ENCODE measurements around the gene NEK7. TPM values are rescaled to one million over a fixed set of nuclear protein-coding genes. Genes with fewer than 3 reads are reported as not detected.
A peak's percentile ranks its signal among the peaks of the same experiment; 100 is the strongest.

The NEK7 gene
- total and polyA plus RNA-seq, 9 of the 15 experiments (the other 6 are each of a cell fraction or from before 2014, with no cell fraction given): 8.5 to 37.3 (median 27.7) TPM

DNA sequence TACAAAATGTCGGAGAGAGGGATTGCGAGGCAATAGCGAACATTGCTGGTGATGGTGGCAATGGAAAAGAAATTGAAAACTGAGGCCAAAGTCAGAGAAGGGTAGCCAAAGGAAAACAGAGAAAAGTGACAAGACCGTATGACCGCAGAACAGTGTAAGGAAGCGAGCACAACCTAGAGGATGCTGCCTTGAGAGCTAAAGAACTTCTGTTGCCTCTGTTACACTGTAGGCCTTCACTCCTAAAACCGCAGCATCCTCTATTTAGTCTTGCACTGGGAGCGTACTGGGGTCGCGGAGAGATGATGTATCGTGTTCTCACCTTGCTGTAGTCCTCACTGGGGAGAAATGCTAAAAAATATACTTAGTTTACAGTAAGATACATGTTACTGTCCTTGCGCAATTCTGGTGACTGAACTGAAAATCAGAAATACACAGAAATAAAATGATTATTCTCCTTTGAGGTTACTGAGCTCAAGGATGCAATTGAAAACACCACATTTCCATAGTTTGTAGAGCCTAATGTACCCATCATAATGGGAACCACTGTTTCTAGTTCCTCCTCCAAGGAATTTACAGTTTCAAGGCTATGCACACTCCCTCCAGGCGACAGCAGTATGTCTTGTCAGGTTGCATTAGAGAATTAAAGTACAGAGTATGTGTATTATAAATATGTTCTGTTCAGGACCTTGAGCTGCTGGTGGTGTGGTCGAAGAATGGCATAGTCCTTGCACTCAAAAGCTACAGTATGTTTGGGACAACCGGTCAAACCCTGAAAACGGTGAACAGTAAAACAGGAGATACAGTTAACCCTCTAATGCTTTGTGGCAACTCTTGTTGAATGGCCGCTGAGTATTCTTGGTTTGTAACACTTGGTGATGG is 1.3 kb downstream of the NEK7 start (continued):
- TF ChIP-seq, protein P1, sequence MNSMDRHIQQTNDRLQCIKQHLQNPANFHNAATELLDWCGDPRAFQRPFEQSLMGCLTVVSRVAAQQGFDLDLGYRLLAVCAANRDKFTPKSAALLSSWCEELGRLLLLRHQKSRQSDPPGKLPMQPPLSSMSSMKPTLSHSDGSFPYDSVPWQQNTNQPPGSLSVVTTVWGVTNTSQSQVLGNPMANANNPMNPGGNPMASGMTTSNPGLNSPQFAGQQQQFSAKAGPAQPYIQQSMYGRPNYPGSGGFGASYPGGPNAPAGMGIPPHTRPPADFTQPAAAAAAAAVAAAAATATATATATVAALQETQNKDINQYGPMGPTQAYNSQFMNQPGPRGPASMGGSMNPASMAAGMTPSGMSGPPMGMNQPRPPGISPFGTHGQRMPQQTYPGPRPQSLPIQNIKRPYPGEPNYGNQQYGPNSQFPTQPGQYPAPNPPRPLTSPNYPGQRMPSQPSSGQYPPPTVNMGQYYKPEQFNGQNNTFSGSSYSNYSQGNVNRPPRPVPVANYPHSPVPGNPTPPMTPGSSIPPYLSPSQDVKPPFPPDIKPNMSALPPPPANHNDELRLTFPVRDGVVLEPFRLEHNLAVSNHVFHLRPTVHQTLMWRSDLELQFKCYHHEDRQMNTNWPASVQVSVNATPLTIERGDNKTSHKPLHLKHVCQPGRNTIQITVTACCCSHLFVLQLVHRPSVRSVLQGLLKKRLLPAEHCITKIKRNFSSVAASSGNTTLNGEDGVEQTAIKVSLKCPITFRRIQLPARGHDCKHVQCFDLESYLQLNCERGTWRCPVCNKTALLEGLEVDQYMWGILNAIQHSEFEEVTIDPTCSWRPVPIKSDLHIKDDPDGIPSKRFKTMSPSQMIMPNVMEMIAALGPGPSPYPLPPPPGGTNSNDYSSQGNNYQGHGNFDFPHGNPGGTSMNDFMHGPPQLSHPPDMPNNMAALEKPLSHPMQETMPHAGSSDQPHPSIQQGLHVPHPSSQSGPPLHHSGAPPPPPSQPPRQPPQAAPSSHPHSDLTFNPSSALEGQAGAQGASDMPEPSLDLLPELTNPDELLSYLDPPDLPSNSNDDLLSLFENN (IDR thresholded peaks at IDR 0.05; ENCODE audit: low read depth in 2 of 2, low read length in 2 of 2): no peak
- TF ChIP-seq SOX6 (IDR thresholded peaks at IDR 0.05) (no peak), LARP7 (IDR thresholded peaks at IDR 0.05) (peak; percentile 71; the same call in 1 of the 2 replicates), ZKSCAN1 (IDR thresholded peaks at IDR 0.05; ENCODE audit: low read depth, low read length) (no peak), FOXK1 (CRISPR knock-in tag; IDR thresholded peaks at IDR 0.05; ENCODE audit: borderline replicate concordance) (0 out of 2 replicates have a peak, but pooled peaks have one; percentile 13), HDAC1 (IDR thresholded peaks at IDR 0.05) (peak in 1 of 2 experiments; percentile 36; a peak in 2 of 4 replicates), GATAD2B (IDR thresholded peaks at IDR 0.05; ENCODE audit: borderline replicate concordance) (no peak), BDP1 (IDR thresholded peaks at IDR 0.05; ENCODE audit: insufficient read depth, insufficient read length) (no peak), NR2C2 (CRISPR knock-in tag; IDR thresholded peaks at IDR 0.05) (0 out of 2 replicates have a peak, but pooled peaks have one; percentile 37), NR2C2 (tag; IDR thresholded peaks at IDR 0.05) (no peak), NBN (IDR thresholded peaks at IDR 0.05; ENCODE audit: low read depth) (0 out of 2 replicates have a peak, but pooled peaks have one; percentile 47), JUND (IDR thresholded peaks at IDR 0.05; ENCODE audit: borderline replicate concordance, low read depth, low read length) (no peak), JUND (tag; IDR thresholded peaks at IDR 0.05; ENCODE audit: borderline replicate concordance, low read depth, low read length) (no peak), POLR2A (conservative IDR thresholded peaks at IDR 0.05) (0 out of 2 replicates have a peak, but pooled peaks have one; percentile 25)
- TF ChIP-seq, protein P2, sequence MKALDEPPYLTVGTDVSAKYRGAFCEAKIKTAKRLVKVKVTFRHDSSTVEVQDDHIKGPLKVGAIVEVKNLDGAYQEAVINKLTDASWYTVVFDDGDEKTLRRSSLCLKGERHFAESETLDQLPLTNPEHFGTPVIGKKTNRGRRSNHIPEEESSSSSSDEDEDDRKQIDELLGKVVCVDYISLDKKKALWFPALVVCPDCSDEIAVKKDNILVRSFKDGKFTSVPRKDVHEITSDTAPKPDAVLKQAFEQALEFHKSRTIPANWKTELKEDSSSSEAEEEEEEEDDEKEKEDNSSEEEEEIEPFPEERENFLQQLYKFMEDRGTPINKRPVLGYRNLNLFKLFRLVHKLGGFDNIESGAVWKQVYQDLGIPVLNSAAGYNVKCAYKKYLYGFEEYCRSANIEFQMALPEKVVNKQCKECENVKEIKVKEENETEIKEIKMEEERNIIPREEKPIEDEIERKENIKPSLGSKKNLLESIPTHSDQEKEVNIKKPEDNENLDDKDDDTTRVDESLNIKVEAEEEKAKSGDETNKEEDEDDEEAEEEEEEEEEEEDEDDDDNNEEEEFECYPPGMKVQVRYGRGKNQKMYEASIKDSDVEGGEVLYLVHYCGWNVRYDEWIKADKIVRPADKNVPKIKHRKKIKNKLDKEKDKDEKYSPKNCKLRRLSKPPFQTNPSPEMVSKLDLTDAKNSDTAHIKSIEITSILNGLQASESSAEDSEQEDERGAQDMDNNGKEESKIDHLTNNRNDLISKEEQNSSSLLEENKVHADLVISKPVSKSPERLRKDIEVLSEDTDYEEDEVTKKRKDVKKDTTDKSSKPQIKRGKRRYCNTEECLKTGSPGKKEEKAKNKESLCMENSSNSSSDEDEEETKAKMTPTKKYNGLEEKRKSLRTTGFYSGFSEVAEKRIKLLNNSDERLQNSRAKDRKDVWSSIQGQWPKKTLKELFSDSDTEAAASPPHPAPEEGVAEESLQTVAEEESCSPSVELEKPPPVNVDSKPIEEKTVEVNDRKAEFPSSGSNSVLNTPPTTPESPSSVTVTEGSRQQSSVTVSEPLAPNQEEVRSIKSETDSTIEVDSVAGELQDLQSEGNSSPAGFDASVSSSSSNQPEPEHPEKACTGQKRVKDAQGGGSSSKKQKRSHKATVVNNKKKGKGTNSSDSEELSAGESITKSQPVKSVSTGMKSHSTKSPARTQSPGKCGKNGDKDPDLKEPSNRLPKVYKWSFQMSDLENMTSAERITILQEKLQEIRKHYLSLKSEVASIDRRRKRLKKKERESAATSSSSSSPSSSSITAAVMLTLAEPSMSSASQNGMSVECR (CRISPR knock-in tag; IDR thresholded peaks at IDR 0.05): no peak; the same call in 1 of the 2 replicates
- TF ChIP-seq, protein P3, sequence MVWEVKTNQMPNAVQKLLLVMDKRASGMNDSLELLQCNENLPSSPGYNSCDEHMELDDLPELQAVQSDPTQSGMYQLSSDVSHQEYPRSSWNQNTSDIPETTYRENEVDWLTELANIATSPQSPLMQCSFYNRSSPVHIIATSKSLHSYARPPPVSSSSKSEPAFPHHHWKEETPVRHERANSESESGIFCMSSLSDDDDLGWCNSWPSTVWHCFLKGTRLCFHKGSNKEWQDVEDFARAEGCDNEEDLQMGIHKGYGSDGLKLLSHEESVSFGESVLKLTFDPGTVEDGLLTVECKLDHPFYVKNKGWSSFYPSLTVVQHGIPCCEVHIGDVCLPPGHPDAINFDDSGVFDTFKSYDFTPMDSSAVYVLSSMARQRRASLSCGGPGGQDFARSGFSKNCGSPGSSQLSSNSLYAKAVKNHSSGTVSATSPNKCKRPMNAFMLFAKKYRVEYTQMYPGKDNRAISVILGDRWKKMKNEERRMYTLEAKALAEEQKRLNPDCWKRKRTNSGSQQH (CRISPR knock-in tag; IDR thresholded peaks at IDR 0.05): no peak
- TF ChIP-seq, protein P4, sequence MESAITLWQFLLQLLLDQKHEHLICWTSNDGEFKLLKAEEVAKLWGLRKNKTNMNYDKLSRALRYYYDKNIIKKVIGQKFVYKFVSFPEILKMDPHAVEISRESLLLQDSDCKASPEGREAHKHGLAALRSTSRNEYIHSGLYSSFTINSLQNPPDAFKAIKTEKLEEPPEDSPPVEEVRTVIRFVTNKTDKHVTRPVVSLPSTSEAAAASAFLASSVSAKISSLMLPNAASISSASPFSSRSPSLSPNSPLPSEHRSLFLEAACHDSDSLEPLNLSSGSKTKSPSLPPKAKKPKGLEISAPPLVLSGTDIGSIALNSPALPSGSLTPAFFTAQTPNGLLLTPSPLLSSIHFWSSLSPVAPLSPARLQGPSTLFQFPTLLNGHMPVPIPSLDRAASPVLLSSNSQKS (CRISPR knock-in tag; IDR thresholded peaks at IDR 0.05): no peak
